GM19238 (cell line): ENCODE data around the gene FBXW4.
A peak's percentile ranks its signal among the peaks of the same experiment; 100 is the strongest.

Experiments
- DNase-seq: peaks from one replicate; pipeline ENCODE4 v3.0.0; 2011; ENCODE audit warnings: low spot score; ENCODE audit not compliant: insufficient read length

Gene FBXW4

GRCh38 chr10:101587725-101588653 lies 107.0 kb downstream of the FBXW4 start, which contains the start of the genes DPCD and POLL:
Gene DPCD, plus strand, starts transcription at chr10:101588321. Its CDS starts 16 bp downstream, at chr10:101588337.
Gene POLL, minus strand, starts transcription at chr10:101588257. Its CDS starts 897 bp downstream, at chr10:101587360.
- peak; percentile 97 for DNase-seq

- DNase-seq = no peak
These were observed 109.1 kb downstream of the FBXW4 start for GRCh38 chr10:101585841-101586240.

- no peak for DNase-seq
These were observed 114.2 kb downstream of the FBXW4 start for GRCh38 chr10:101580486-101581399.

GRCh38 chr10:101579516-101579870 lies 115.5 kb downstream of the FBXW4 start:
- no peak for DNase-seq

- DNase-seq = no peak
These were observed 116.0 kb downstream of the FBXW4 start for GRCh38 chr10:101578803-101579515.

- no peak for DNase-seq
These were observed 116.8 kb downstream of the FBXW4 start for GRCh38 chr10:101578192-101578591.

GRCh38 chr10:101577121-101577871 lies 117.7 kb downstream of the FBXW4 start:
- DNase-seq = no peak

GRCh38 chr10:101576211-101576863 lies 118.6 kb downstream of the FBXW4 start:
- DNase-seq = no peak

GRCh38 chr10:101575580-101576210 lies 119.3 kb downstream of the FBXW4 start:
- no peak for DNase-seq

- no peak for DNase-seq
These were observed 119.9 kb downstream of the FBXW4 start for GRCh38 chr10:101575091-101575490.

GRCh38 chr10:101573885-101574753 lies 120.9 kb downstream of the FBXW4 start:
- DNase-seq = no peak

GRCh38 chr10:101572785-101573184 lies 122.2 kb downstream of the FBXW4 start:
- no peak for DNase-seq

- DNase-seq = no peak
These were observed 122.8 kb downstream of the FBXW4 start for GRCh38 chr10:101572126-101572525.

GRCh38 chr10:101571271-101571925 lies 123.6 kb downstream of the FBXW4 start:
- no peak for DNase-seq

- no peak for DNase-seq
These were observed 124.3 kb downstream of the FBXW4 start for GRCh38 chr10:101570428-101571270.

GRCh38 chr10:101569622-101570427 lies 125.1 kb downstream of the FBXW4 start:
- DNase-seq = peak; percentile 91
